WERI-Rb-1 (cell line): ENCODE results near the gene ZNF174.

Experiments
- DNase-seq: peaks from one replicate; pipeline ENCODE4 v3.0.0-alpha.2; 2020
- H3K27ac ChIP-seq: fragments of 250-450 bp; sonication (Bioruptor Pico); 2 replicates; pipeline ENCODE4 v1.5.1; 2020; ENCODE audit warnings: mild to moderate bottlenecking, moderate library complexity
- H3K27me3 ChIP-seq: fragments of 250-450 bp; sonication (Bioruptor Pico); 2 replicates; pipeline ENCODE4 v1.5.1; 2021; ENCODE audit warnings: mild to moderate bottlenecking, low read depth, moderate library complexity; ENCODE audit not compliant: insufficient read depth, severe bottlenecking
- H3K36me3 ChIP-seq: fragments of 250-450 bp; sonication (Bioruptor Pico); 2 replicates; pipeline ENCODE4 v1.5.1; 2020; ENCODE audit warnings: mild to moderate bottlenecking, moderate library complexity
- H3K4me3 ChIP-seq: 2 replicates; pipeline ENCODE4 v1.5.1; 2011; ENCODE audit warnings: low read depth, mild to moderate bottlenecking, control low read depth, low read length
- H3K9me3 ChIP-seq: fragments of 250-450 bp; sonication (Bioruptor Pico); 2 replicates; pipeline ENCODE4 v1.5.1; 2021; ENCODE audit warnings: mild to moderate bottlenecking, moderate library complexity; ENCODE audit not compliant: severe bottlenecking
- TF ChIP-seq, protein P1 (sequence below): IDR thresholded peaks from 2 replicates; pipeline ENCODE4 v1.5.1; 2011; ENCODE audit warnings: low read depth, mild to moderate bottlenecking, control low read depth, inconsistent platforms, low read length

Gene ZNF174

DNA sequence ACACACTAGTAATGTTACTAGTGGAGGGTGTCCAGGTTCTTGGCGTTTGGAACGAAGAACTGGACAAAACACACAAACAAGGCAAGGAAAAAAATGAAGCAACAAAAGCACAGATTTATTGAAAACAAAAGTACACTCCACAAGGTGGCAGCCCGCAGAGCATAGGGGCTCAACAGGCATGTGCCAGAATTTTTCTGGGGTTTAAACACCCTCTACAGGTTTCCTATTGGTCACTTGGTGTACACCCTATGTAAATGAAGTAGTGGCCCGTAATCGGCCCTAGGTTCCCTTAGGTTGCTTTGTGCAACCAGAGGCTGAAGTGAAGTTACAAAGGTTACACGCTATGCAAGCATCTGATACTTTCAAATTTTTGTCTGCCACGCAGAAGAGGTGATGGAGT lies 37.2 kb upstream of the ZNF174 start:
- H3K9me3 ChIP-seq: no peaks in the 10 kb centered on the region
- peaks cover 3% of the 10 kb centered on the region for H3K27me3 ChIP-seq
- no peak overlapping the region for H3K27ac ChIP-seq
- H3K4me3 ChIP-seq: no peak overlapping the region
- TF ChIP-seq, protein P1, sequence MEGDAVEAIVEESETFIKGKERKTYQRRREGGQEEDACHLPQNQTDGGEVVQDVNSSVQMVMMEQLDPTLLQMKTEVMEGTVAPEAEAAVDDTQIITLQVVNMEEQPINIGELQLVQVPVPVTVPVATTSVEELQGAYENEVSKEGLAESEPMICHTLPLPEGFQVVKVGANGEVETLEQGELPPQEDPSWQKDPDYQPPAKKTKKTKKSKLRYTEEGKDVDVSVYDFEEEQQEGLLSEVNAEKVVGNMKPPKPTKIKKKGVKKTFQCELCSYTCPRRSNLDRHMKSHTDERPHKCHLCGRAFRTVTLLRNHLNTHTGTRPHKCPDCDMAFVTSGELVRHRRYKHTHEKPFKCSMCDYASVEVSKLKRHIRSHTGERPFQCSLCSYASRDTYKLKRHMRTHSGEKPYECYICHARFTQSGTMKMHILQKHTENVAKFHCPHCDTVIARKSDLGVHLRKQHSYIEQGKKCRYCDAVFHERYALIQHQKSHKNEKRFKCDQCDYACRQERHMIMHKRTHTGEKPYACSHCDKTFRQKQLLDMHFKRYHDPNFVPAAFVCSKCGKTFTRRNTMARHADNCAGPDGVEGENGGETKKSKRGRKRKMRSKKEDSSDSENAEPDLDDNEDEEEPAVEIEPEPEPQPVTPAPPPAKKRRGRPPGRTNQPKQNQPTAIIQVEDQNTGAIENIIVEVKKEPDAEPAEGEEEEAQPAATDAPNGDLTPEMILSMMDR: no peak
- no peaks in the 10 kb centered on the region for H3K36me3 ChIP-seq
- peak; percentile 16 for DNase-seq

DNA sequence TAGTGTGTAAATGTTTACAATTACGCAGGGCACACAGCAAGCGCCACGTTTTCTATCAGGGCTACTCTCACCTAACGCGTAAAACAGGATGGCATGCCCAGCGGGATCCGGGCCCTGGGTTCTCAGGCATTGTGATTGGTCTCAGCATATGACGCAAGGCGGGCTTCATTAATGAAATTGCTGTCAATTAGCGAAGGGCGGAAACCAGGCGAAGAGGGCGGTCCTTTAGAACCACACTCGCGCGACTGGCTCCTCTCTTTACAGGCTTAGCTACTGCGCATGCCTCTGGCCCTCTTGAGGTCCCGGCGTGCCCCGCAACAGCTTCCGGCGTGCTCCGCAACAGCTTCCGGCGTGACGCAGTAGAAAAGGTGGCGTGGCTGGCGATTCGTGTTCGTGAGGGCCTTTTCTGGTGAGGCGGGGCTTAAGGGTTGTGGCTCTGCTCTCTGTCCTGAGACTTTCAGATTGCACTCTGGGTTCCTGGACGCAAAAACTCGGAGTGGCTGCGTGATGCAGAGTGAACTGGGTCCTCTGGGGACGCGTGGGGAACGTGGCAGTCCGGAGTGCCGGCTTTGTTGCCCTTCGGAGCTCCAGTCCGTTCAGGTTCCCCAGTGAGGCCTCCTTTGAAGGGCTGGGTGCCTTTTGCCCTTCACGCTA lies 36.1 kb upstream of the ZNF174 start:
- TF ChIP-seq, protein P1: no peak
- peak overlapping the region; percentile 90 for H3K4me3 ChIP-seq
- no peaks in the 10 kb centered on the region for H3K9me3 ChIP-seq
- DNase-seq: peak; percentile 98
- peak overlapping the region; percentile 86 for H3K27ac ChIP-seq
- H3K27me3 ChIP-seq: no peaks in the 10 kb centered on the region
- H3K36me3 ChIP-seq: no peaks in the 10 kb centered on the region

DNA sequence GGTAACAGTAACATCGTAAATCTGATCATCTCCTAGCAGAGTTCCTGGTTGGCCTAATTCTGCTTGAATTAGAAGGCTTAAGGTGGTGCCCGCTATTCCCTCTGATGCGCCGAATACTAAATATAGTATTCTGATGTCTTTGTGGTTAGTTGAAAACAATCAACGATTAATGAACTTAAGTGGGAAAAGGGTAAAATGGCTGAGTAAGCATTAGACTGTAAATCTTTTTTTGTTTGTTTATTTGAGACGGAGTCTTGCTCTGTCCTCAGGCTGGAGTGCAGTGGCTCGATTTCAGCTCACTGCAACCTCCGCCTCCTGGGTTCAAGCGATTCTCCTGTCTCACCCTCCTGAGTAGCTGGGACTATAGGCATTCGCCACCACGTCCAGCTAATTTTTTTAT lies 31.9 kb upstream of the ZNF174 start:
- TF ChIP-seq, protein P1: no peak

DNA sequence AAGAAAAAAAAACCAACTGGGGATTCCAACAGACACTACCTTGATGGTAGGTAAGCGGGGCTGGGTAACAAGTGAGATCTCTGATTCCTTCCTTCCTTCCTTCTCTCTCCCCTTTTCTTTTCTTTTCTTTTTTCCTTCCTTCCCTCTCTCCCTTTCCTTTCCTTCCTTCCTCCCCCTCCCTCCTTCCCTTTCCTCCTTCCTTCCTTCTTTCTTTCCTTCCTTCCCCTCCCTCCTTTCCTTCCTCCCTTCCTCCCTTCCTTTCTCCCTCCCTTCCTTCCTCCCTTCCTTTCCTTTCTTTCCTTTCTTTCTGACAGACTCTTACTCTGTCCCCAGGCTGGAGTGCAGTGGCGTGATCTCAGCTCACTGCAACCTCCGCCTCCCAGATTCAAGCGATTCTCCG lies 25.3 kb upstream of the ZNF174 start:
- no peaks in the 10 kb centered on the region for H3K9me3 ChIP-seq
- TF ChIP-seq, protein P1: no peak

More for the DNA sequence above, 31.9 kb upstream of the ZNF174 start:
- Histone ChIP-seq H3K9me3 (no peaks in the 10 kb centered on the region), H3K27me3 (no peaks in the 10 kb centered on the region), H3K27ac (no peak overlapping the region), H3K4me3 (no peak overlapping the region), H3K36me3 (no peaks in the 10 kb centered on the region; the same call in 1 of the 2 replicates)
- DNase-seq: no peak

DNA sequence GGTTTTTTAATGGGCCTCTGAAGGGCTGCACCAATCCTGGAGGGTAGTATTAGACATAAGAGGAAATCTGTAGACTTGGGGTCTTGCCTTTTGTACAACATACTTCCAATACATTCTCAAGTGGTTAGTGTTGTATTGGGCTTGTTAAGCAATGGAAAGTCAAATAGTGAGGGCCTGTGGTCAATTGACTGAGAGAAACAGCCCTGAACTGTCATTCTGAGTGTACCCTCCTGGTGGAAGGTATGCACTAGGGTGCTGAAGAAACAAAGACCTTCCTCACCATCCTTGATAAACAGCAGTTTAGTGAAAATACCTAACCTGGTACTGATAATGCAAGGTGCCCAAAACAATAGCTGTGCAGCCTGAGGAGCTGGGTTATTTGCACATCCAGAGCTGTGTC lies 23.1 kb upstream of the ZNF174 start:
- Histone ChIP-seq H3K27me3 (no peaks in the 10 kb centered on the region), H3K27ac (no peak overlapping the region), H3K4me3 (no peak overlapping the region), H3K36me3 (peaks cover 10% of the 10 kb centered on the region), H3K9me3 (peaks cover 14% of the 10 kb centered on the region)
- TF ChIP-seq, protein P1: no peak
- no peak for DNase-seq

More for the DNA sequence above, 25.3 kb upstream of the ZNF174 start:
- no peak for DNase-seq
- Histone ChIP-seq H3K36me3 (no peaks in the 10 kb centered on the region; the same call in 1 of the 2 replicates), H3K27ac (no peak overlapping the region), H3K4me3 (no peak overlapping the region), H3K27me3 (no peaks in the 10 kb centered on the region)

DNA sequence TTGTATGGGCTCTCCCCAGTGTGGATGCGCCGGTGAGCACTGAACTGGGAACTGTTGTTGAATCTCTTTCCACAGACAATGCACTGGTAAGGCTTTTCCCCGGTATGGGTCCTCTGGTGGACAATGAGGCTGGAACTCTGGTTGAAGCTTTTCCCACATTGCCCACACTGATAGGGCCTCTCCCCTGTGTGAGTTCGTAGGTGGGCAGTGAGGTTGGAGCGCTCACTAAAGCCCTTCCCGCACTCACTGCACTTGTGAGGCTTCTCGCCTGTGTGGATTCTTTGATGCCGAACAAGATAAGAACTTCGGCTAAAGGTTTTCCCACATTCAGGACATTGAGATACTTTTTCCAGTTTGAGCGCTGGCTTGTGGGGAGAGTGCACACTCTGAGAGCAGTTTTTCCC lies 18.0 kb upstream of the ZNF174 start:
- no peak for DNase-seq
- Histone ChIP-seq H3K9me3 (peaks cover 36% of the 10 kb centered on the region), H3K36me3 (peaks cover 41% of the 10 kb centered on the region), H3K27ac (no peak overlapping the region), H3K27me3 (no peaks in the 10 kb centered on the region), H3K4me3 (no peak overlapping the region)
- TF ChIP-seq, protein P1: no peak
